HG02642 (cell line): ENCODE results near the gene SORCS1.

Experiments used
- ATAC-seq: cut with Tn5 transposase; IDR thresholded peaks from one replicate; pipeline ENCODE4 v1.9.1; 2021; ENCODE audit warnings: mild to moderate bottlenecking; ENCODE audit not compliant: unreplicated experiment, poor library complexity

The SORCS1 gene

DNA sequence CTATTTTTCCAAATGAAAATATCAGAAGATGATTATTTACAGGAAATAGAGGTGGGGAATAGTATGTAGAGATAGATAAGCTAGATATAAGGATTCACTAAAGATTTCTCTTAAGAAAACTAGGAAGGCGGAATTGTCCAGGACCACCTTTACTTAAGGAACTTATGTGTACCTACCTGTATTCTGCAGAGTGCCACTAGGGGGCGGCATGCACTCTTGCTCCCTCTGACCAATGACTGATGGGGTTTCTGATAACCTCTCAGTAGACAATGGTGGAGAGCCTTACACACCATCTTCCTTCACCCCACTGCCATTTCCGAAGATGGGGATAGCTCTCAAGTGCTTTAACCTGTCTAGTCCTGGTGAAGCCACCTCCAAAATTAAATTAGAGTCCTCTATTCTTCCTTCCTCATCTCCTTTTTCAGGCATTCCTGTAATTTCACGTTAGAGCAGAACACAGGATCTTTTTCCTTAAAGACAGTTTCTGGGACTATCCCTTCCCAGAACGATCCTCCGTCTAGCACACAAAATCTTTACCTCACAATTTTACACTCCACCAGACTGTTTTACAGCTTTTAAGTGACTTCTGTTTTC, 453.1 kb downstream of the SORCS1 start:
- peak; percentile 83 for ATAC-seq

DNA sequence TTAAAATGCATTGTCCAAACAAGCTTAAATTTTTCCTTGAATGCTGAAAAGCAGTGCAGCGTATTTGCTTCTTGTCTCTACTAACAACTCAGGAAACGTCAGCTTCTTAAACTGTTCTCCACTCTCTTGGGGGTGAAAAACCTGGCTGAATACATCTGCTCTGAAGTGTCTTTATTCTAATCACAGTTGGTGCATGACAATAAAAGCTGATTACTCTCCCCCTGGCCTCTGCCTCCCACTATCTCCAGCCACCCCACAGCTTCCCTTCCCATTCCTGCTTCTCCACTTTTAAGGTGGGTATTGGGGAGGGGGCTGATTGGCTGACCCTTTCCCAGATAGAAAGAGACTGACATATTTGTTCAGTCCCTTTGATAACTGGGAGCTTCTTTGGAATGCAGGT, 456.0 kb downstream of the SORCS1 start:
- ATAC-seq, result no peak

DNA sequence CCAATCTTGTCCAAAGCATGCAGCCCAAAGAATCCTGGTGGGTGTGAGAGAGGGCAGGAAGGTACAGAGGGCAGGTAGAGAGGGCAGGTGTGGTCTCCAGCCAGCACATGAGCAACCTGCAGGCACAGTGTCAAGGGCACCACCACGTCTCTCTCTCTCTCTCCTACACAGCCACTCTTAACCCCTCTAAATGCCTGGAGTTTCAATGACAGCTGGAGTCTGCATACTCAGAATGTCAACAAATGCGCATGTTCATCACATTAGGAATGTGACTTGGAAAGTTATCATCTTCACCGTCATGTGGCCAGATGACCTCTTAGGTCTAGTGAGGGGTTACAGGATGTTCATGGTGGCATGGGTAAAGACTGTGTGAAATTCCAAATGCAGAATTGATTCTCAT, 456.8 kb downstream of the SORCS1 start:
- no peak for ATAC-seq

DNA sequence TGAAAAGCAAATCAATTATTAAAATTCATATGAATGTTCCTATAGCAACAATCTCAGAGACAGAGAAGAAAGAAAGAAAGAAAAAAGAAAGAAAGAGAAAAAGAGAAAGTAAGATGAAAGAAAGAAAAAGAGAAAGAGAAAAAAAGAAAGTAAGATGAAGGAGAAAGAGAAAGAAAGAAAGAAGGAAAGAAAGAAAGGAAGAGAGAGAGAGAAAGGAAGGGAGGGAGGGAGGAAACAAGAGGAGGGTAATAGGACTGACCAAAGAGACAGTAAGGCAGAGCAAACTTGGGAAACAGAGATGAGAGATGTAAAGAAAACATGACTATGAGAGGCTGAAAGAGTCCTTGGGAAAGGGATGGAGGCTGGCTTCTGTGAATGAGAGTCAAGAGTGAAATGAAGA, 458.4 kb downstream of the SORCS1 start:
- ATAC-seq, result no peak

DNA sequence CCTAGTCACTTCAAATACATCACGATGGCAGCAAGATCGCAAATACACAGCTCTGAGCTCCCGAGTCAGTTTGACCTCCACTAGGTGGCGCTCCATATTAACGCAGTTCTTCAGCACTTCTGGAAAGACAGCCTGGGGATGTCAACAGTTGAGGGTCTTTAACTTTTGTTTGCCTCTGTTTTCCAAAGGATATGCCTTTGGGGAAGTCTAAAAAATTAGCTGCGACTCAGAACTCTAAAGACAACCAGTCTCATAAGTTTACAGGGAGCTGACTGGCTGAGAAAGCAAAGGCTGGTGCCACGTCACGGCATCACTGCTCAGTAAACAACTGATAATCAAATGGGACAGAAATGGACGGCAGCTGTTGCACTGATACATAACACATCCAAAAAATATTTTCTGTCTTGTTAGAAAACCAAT, 458.8 kb downstream of the SORCS1 start:
- peak; percentile 81 for ATAC-seq

DNA sequence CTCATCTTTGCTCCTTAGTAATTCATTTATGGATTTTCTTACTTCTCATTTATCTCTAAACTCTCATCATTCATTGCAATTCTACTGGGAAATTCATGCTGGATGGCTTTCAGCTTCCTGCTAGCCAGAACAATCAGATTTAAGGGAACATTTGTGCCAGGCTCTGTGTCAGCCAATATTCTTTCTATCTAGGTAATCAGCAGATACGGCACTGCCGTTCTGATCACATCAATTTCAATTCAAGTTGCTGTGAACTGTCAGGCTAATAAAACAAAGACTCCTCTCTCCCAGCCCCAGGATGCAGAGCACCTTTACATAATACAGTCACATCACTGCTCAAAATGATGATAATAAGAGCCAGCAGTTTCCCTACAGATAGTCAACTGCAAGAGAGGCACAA, 468.3 kb downstream of the SORCS1 start:
- no peak for ATAC-seq

DNA sequence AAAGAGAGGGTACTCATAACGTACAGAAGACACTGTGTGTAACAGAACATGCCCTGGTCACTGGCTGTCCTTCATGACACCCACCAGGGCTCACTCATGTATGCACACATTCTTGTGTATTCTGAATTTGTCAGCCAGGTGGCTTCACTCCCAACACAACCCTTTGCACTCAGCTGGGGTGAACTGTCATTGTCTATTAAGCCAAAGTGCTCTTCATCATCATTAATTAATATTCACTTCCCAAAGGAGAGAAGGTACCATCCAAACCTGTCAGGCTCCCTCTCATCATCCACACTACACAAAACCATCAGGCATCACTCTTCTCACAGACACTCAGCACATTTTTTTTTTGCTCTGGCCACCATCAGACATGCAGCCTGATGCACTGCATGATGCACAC, 469.8 kb downstream of the SORCS1 start:
- no peak for ATAC-seq

DNA sequence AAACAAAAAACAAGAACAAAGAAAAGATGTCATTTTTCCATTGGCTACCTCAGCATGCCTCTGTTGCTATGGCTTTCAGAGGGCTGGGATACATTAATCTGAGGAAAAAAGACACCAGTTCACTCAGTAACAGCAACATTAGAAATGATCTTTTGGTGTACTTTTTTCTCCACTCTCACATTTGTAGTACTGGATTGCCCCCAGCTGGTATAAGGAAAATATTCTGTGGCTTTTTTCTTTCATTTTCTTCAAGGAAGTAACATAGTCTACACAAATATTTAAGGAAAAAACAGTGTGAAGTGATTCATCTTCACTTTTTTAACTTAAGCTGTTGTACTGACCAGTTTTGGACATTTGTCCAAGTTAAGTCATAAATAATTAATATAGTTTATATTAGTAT, 482.3 kb downstream of the SORCS1 start:
- ATAC-seq, result no peak

DNA sequence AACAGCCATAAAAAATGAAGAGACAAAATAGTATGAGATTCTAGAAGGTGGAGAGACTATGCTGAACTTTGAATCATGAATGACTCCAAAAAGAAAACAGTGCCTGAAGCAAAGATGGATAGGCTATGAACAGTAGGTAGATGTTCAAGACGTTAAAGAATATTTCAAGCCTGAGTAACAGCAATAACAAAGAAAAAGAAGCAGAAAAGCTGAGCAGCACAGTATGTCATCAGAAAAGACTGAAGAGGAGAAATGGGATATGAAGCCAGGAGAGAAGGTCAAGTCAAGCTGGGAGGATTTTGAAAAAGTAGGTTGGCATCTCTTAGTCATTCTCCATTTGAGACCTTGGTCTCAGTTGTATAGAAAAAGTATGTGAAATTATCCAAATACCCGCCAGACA, 484.4 kb downstream of the SORCS1 start:
- no peak for ATAC-seq

DNA sequence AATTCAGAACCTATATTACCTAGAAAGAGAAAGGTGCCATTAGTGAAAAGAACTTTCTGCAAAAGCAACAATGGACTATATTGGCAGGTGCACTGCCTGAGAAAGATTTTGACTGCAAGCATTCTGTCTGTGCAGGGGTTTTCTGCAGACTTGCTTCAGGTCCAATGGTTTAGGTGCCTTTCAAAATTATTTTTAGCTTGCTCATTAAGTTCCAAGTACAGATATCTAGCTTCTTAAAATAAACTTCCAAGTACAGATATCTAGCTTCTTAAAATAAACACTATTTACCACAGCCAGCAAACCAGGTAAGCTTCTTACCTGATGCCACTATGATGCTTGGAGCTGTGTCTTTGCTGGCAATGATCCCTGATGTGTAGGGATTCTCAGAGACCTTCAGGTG, 485.2 kb downstream of the SORCS1 start:
- no peak for ATAC-seq

DNA sequence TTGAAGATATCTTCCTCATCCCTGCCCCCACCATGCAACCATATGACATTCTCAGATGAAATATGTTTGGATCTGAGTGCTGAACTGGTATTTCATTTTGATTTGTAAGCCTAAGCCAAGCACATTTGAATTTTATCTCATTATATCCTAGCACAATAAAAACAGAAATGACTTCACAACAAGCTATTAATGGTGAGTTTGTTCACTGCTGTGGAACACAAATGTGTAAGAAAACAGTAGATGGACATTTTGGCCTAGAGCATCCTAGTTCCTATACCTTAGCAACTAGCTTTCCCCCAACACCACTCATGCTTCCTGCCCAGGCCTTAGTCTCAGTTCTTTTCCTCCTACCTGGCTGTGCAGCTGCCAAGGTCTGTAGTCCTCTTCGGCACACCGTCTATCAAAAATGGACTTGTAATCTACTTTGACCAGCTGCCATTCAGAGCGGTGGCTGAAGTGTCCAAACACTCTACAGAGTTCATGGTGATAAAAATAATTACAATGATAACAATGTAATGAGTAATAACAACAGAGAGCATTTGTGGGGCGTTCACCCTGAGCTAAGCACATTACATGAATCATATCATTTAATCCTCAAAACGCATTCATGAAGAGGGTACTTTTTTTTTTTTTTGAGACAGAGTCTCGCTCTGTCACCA, 491.9 kb downstream of the SORCS1 start:
- no peak for ATAC-seq

DNA sequence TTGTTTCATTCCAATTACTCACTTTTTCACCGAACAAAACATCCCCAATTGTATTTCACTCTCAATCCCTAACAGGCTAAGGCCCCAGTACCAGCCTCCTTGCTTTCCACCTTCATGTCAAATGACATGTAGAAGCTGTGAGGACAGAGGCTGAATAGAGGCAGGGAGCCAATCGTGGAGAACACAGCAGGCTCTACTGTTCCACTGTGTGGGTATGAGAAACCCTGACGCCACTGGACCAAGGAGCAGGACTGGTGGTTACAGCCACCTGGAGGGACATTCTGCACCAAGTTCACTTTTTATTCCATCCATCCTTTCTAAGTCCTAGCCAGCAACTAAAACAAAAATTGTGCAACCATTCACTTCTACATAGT, 502.8 kb downstream of the SORCS1 start:
- ATAC-seq, result no peak

DNA sequence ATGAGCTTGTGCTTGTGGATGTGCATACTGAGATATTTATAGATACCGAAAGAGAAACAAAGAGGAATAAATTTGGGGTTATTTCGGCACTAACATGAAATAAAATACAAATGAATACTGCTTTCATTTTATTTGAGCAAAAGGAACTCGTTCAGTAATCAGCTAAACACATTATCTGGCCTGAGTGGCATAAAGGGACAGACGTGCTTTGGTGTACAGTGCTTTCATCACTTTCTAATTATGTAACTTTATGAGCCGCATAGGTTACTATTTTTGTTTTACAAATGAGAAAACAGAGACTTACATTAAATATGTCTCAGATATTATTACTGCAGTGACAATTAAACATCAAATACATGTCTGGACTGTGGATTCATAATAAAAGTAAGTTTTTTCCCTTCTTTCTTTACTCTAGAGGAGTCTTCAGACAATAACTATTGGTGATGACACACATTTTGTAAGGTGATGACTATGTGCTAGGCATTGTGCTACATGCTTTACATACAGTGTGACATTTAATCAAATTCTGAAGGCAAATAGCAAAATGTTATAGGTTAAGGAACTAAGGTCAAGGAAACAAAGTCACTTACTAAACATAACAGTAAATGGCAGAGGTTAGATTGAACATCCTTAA, 503.3 kb downstream of the SORCS1 start:
- no peak for ATAC-seq

DNA sequence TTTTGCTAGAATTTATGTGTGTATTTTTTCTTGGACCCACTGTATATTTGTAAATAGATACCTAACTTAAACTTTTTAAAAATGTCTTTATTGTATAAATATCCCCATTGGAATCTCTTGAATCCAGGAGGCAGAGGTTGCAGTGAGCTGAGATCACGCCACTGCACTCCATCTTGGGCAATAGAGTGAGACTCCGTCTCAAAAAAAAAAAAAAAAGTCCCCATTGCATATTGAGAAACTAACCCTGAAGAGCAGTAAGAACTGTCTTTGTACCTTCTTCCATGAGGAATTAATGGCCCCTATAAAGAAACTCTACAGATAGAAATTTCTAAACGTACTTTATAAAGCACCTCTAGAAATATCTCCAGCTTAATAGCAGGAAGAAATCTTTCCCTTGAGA, 504.0 kb downstream of the SORCS1 start:
- ATAC-seq, result no peak

DNA sequence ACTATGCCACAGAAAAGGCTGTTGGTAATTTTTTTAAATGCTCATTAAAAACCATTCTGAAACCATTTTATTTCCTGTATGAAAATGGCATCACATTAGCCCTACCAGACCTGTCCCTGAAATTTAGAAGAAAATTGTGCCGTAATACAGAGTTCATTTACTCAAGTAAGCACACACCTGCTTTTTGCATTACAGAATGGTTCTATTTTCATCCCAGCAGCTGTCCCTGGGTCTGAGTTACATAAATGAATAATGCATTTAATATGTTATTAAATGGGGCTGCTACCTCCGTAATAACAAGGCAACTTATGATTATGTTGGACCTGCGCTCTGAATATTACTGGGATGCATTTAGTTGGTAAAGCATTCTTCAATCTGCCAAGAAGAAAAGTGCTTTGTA, 508.9 kb downstream of the SORCS1 start:
- ATAC-seq, result no peak

DNA sequence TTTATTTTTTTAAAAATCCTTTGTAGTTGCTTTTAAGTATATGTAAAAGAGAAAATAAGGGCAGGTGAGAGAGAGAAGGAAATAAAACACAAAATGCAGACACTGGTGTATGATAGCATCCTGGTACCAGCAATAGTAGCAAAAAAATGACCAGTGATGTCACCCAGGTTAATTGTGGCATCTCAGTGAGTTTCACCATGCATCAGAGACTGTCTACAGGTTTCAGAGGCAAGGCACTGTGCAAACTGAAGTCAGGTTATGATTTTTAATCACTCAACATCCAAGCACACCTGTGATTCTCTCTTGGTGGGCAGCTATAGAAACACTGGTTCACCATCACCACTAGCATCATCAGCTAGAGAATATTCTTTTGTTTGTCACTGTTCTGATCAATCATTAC, 509.3 kb downstream of the SORCS1 start:
- no peak for ATAC-seq

DNA sequence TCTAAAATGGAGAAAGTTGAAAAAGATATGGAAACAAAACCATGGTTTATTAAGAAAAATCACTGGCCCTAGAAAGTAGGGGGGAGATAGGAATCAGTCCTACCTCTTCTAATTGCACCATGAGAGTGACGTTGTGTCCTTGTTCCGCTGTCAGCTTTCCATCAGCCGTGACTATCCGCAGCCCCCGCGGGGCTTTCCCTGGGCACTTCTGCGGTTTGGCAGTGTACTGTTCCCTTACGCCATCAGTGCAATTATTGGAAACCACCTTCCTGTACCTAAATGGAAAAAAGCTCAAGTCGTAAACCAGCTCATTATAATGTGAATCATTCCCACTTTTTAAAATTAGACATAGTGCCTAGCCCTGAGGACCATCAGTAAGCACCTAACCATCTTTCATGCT, 512.2 kb downstream of the SORCS1 start:
- ATAC-seq, result peak; percentile 68

DNA sequence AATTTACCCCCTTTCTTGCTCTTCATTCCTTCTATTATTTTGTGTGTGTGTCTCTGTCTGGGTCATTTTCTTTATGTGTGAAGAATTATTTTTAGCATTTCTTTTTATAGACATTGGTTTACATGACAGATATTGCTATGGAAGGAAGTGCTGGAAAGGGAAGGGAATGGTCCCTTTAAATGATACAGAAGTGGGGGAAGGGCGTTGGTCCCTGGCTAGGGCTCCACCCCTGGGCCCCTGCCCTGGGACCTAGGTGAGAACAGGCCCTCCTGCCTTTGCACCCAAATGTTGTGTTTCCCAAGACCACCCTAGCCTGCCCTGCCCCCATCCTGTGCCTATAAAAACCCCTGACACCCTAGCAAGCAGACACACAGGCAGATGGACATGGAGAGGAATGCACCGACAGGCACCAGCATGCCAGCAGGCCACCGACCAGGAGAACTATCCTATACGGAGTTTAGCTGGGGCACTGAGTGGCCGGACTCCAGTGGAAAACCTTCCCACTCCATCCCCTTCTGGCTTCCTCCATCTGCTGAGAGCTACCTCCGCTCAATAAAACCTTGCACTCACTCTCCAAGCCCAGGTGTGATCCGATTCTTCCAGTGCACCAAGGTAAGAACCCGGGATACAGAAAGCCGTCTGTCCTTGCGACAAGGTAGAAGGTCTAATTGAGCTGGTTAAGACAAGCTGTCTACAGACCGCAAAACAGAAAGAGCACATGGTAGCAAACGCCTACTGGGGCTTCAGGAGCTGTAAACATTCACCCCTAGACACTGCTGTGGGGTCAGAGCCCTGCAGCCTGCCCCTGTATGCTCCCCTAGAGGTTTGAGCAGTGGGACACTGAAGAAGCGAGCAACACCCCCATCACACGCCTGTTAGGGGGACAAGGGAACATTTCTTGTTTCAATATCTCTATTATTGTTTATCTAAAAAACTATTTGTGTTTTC, 515.7 kb downstream of the SORCS1 start:
- ATAC-seq, result no peak

DNA sequence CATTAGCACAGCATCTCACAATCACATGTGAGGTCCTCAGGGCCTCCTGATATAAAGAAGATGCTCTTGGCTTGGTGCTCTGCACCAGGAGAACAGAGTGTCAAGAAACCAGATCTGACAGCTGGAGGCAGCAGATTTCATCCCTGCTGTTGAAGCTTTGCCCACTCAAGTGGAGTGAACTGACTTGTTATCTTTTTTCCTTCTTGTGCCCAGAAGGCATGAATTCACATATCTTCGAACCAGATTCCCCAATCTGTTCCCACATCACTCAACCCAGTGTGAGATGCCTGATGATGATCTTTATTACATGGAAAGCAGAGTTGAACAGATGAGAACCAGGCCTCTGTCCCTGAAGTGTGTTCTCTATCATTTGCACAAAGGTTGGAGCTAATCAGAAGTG, 521.0 kb downstream of the SORCS1 start:
- ATAC-seq, result no peak

DNA sequence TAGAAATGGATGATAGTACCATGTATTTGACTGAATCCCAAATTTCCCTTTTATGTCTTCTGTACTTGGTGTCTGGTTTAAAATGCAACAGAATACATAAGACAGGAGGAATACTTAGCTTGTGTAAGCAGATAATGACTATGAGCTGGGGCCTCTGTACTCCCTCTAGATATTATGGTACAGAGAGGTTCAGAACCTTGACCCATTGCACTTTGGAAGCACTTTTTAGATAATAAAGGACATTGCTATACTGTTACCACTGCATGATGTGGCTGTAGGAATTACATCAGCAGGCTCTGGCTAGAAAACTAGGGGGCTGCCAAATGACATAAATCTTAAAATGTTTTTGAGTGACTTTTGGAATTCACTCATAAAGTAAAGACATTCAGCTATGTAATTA, 526.6 kb downstream of the SORCS1 start:
- ATAC-seq, result no peak
